ENCODE results near the gene DRGX.

DNA sequence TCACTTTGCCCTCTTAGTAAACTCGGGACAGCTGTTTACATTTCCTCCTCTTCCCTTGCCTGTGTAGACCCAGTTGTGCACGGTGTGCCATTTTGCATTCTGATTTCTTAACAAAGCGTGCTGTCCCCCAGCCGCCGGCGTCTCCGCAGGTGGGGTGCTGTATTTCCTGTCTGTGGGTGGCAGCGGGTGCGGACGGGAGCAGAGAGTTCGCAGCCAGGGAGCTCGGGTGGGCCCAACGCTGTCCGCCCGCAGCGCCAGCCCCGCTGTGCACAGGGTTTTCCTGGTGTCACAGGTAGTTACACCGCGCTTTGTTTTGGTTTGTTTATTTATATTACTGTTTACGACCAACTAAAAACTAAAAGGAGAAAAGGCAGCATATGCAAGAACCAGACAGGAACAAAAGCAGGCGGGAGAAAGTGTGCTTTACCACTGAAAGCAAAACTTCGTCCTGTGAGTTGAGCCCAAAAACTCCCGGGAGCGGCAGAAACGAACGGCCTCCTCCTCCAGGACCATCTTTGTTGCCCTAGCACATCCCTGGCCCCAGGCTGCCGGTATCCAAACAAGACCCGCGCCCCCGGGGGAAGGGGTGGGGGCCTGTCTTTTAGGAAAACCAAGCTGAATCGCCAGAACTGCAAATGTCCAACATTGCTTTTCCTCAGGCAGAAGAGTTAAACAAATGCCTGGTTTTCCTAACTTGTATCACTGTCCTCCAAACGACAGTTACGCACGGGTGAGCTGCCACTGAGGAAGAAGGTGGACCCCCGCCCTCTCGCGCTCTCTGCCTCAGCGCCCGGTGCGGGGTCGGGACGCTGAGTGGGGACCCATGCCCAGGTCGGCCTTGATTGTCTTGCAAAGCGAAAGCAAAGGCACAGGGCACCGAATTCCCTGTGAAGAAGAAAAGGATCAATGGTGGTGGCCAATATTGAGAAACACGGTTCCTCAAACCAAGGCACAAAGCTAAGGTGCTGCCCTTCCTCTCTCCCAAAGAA lies 45.9 kb upstream of the DRGX start:
- TF ChIP-seq, protein P1, sequence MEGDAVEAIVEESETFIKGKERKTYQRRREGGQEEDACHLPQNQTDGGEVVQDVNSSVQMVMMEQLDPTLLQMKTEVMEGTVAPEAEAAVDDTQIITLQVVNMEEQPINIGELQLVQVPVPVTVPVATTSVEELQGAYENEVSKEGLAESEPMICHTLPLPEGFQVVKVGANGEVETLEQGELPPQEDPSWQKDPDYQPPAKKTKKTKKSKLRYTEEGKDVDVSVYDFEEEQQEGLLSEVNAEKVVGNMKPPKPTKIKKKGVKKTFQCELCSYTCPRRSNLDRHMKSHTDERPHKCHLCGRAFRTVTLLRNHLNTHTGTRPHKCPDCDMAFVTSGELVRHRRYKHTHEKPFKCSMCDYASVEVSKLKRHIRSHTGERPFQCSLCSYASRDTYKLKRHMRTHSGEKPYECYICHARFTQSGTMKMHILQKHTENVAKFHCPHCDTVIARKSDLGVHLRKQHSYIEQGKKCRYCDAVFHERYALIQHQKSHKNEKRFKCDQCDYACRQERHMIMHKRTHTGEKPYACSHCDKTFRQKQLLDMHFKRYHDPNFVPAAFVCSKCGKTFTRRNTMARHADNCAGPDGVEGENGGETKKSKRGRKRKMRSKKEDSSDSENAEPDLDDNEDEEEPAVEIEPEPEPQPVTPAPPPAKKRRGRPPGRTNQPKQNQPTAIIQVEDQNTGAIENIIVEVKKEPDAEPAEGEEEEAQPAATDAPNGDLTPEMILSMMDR (IDR thresholded peaks at IDR 0.05; ENCODE audit: insufficient read depth, low read length), result no peak
- no peak for TF ChIP-seq POLR2AphosphoS5 (IDR thresholded peaks at IDR 0.05; ENCODE audit: low read depth)
